Gastrocnemius medialis (tissue), 4 donors: Measurements from ENCODE around the gene RIMS4. TPM values are rescaled to one million over a fixed set of nuclear protein-coding genes. Genes with fewer than 3 reads are reported as not detected.

Source experiments
- ATAC-seq, 2 donors: fragments of 150-250 bp; one replicate each; pipeline ENCODE4 v1.9.1; 2016
- DNase-seq, 2 donors: peaks; one replicate each; pipeline ENCODE4 v3.0.0-alpha.2; 2019
- H3K27ac ChIP-seq, 4 donors: fragments of 200-600 bp; sonication (generic); 1 replicate in 1 of 4; 2 replicates in 3 of 4; pipeline ENCODE4 v1.5.1; 2016 to 2018; ENCODE audit warnings: mild to moderate bottlenecking in 2 of 4, moderate library complexity in 1 of 4
- H3K27me3 ChIP-seq, 3 donors: fragments of 200-600 bp; sonication (generic) in 2 of 3; 1 replicate in 1 of 3; 2 replicates in 2 of 3; pipeline versions ENCODE4 v1.5.1 to v1.6.0; 2016 to 2019; ENCODE audit warnings: mild to moderate bottlenecking in 1 of 3, moderate library complexity in 1 of 3
- H3K36me3 ChIP-seq, 2 donors: fragments of 200-600 bp; sonication (generic) in 1 of 2; one replicate each; pipeline ENCODE4 v1.5.1; 2017 to 2018
- H3K4me1 ChIP-seq, 2 donors: fragments of 200-600 bp; sonication (generic) in 1 of 2; one replicate each; pipeline ENCODE4 v1.5.1; 2016 to 2017; ENCODE audit warnings: mild to moderate bottlenecking in 2 of 2
- H3K4me3 ChIP-seq, 4 donors: fragments of 200-600 bp; sonication (generic) in 3 of 4; 1 replicate in 1 of 4; 2 replicates in 3 of 4; pipeline ENCODE4 v1.5.1; 2016 to 2019; ENCODE audit warnings: mild to moderate bottlenecking in 2 of 4
- H3K9me3 ChIP-seq, 3 donors: fragments of 200-600 bp; sonication (generic) in 2 of 3; 1 replicate in 1 of 3; 2 replicates in 2 of 3; pipeline ENCODE4 v1.5.1; 2016 to 2019
- CTCF ChIP-seq, 5 experiments: fragments of 450-650 bp in 3 of 5; fragments of 200-600 bp in 2 of 5; sonication (generic) in 2 of 5; IDR thresholded peaks in 4 of 5; conservative IDR thresholded peaks in 1 of 5; 1 replicate in 4 of 5; 2 replicates in 1 of 5; pipeline ENCODE4 v1.5.1; 2016 to 2019; ENCODE audit warnings: antibody characterized with exemption in 5 of 5, mild to moderate bottlenecking in 3 of 5, moderate library complexity in 3 of 5
- POLR2A ChIP-seq, 2 donors: fragments of 450-650 bp; IDR thresholded peaks; one replicate each; pipeline ENCODE4 v1.6.1; 2017; ENCODE audit warnings: antibody characterized with exemption in 2 of 2, mild to moderate bottlenecking in 2 of 2, moderate library complexity in 2 of 2
- in situ Hi-C, 4 donors: fragments of 200-750 bp; cut with MboI; loops; one replicate each; pipeline versions ENCODE4 v1.15.0 to v1.8.0; 2017; ENCODE audit warnings: low sequenced_read_pairs in 4 of 4
- intact Hi-C: fragments of 100-400 bp; cut with DNase I; formaldehyde crosslinking; loops from one replicate; pipeline ENCODE4 v1.15.1; 2023; ENCODE audit warnings: low total_unique reads
- total RNA-seq, 4 donors: library from RNA; depleted of rRNA; stranded (reverse); fragments of >200 nt; gene quantifications; one replicate each; pipeline versions ENCODE4 v1.1.0 to v1.2.3, GENCODE V29; 2016

The RIMS4 gene
- total RNA-seq, 4 donors from 2014 or later: 0.13 to 0.41 TPM; not detected in 2

- TF ChIP-seq POLR2A (IDR thresholded peaks at IDR 0.05): no peak
- TF ChIP-seq CTCF (IDR thresholded peaks at IDR 0.05 in 4 of 5, conservative IDR thresholded peaks at IDR 0.05 in 1 of 5): no peak
- Histone ChIP-seq H3K4me1 (peaks cover 30 to 37% of the 10 kb centered on the region in 2 donors), H3K4me3 (no peak overlapping the region), H3K27me3 (no peaks in the 10 kb centered on the region), H3K27ac (peak overlapping the region; percentile 60 to 84 (median 73)), H3K9me3 (no peaks in the 10 kb centered on the region), H3K36me3 (no peaks in the 10 kb centered on the region)
- intact Hi-C loops (no loop called here), in situ Hi-C loops (no loop called here)
- ATAC-seq (peak; percentile 63 to 75), DNase-seq (peak; percentile 57 to 78)
These were observed 103.9 kb downstream of the RIMS4 start for GRCh38 chr20:44706301-44707017.

GRCh38 chr20:44705364-44706094 is 104.8 kb downstream of the RIMS4 start:
- peak overlapping the region; percentile 60 to 84 (median 76) for H3K27ac ChIP-seq
- no peaks in the 10 kb centered on the region for H3K9me3 ChIP-seq
- H3K27me3 ChIP-seq: no peaks in the 10 kb centered on the region
- no peak overlapping the region for H3K4me3 ChIP-seq
- no peak for DNase-seq
- intact Hi-C loops (no loop called here), in situ Hi-C loops (no loop called here)
- no peaks in the 10 kb centered on the region for H3K36me3 ChIP-seq
- peaks cover 40 to 46% of the 10 kb centered on the region in 2 donors for H3K4me1 ChIP-seq
- TF ChIP-seq POLR2A (IDR thresholded peaks at IDR 0.05): no peak
- TF ChIP-seq CTCF (IDR thresholded peaks at IDR 0.05 in 4 of 5, conservative IDR thresholded peaks at IDR 0.05 in 1 of 5): no peak
- ATAC-seq: no peak

- H3K27me3 ChIP-seq: no peaks in the 10 kb centered on the region
- ATAC-seq (no peak), DNase-seq (no peak)
- H3K9me3 ChIP-seq: no peaks in the 10 kb centered on the region
- no peaks in the 10 kb centered on the region for H3K36me3 ChIP-seq
- intact Hi-C loops: no loop called here
- in situ Hi-C loops: no loop called here
- TF ChIP-seq POLR2A (IDR thresholded peaks at IDR 0.05) (no peak), CTCF (IDR thresholded peaks at IDR 0.05 in 4 of 5, conservative IDR thresholded peaks at IDR 0.05 in 1 of 5) (no peak)
- no peak overlapping the region for H3K4me3 ChIP-seq
- H3K27ac ChIP-seq: peak overlapping the region; percentile 71 to 84 (median 76)
- peaks cover 40 to 46% of the 10 kb centered on the region in 2 donors for H3K4me1 ChIP-seq
These were observed 105.8 kb downstream of the RIMS4 start for GRCh38 chr20:44704551-44704971.

- DNase-seq (no peak), ATAC-seq (no peak)
- Histone ChIP-seq H3K36me3 (no peaks in the 10 kb centered on the region), H3K4me1 (peaks cover 40 to 46% of the 10 kb centered on the region in 2 donors), H3K9me3 (no peaks in the 10 kb centered on the region), H3K4me3 (no peak overlapping the region), H3K27me3 (no peaks in the 10 kb centered on the region), H3K27ac (peak overlapping the region; percentile 71 to 84 (median 76))
- TF ChIP-seq CTCF (IDR thresholded peaks at IDR 0.05 in 4 of 5, conservative IDR thresholded peaks at IDR 0.05 in 1 of 5) (no peak), POLR2A (IDR thresholded peaks at IDR 0.05) (no peak)
- intact Hi-C loops: no loop called here
- in situ Hi-C loops: no loop called here
These were observed 106.3 kb downstream of the RIMS4 start for GRCh38 chr20:44703956-44704488.
